Iris pigment epithelial cell (primary cell): ENCODE data around the gene NAV2.

Experiments
- DNase-seq: peaks from one replicate; pipeline ENCODE4 v3.0.0-alpha.2; 2011; ENCODE audit warnings: low read depth

The NAV2 gene

GRCh38 chr11:20084921-20085814, 372.5 kb downstream of the NAV2 start:
- no peak for DNase-seq

- no peak for DNase-seq
These were observed 373.3 kb downstream of the NAV2 start for GRCh38 chr11:20085918-20086317.

GRCh38 chr11:20087118-20087521, 374.5 kb downstream of the NAV2 start:
- DNase-seq = peak; percentile 47

GRCh38 chr11:20088397-20089225, 376.0 kb downstream of the NAV2 start:
- DNase-seq = peak; percentile 62

DNA sequence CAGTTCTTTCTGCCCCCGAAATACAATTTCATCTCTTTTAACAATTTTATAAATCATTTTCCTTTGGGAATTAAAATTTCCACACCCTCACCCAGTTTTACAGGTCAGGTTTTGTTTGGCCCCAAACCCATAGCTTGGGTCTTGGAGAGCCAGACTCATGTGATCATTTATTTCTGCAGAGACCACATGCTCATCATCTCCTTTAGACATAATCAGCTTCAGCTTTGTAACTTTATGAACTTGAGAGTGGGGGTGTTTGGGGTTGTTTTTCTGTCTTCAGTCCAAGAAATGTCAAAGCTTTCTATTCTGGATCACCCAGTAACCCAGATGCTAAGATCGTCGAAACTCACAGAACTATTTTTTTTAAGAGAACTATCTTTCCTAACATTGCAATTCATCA, 376.7 kb downstream of the NAV2 start:
- DNase-seq = peak; percentile 28

DNA sequence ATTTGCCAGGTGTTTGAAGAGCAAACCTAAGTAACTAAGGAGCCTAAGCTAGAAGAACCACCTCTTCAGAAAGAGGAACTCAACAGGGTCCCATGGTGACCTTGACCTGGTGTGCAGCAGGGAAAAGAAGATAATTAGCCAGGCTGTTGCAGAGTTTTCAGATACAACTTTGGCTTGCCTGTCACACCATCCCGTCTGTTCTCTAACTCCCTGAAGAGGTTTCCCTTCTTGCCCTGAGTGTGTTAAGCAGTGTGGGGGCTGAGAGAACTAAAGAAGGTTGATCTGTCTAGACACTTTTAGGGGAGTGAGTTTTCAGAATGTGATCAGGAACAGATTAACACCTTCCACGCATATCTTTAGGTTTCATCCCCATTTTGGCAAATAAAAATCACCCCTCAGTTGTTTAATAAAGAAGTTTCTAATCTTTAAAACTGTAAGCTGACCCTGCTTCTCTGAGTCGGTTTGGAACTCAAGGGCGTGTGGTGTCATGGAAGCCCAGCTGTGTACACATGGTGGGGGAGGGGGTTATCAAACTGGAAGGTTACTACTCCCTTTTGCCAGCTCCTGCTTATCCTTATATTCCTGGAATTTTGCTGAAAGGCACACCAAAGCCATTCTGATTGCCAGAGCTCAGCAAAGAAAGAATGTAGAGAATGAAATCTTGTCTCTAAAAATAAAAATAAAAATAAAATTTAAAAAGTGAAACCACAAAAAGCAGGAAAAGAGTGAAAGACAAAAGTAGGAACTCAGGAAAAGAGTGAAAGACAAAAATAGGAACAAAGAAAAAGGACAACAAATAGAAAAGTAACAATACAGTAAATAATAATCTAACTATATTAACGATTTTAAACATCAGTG, 377.4 kb downstream of the NAV2 start:
- peak; percentile 64 for DNase-seq

DNA sequence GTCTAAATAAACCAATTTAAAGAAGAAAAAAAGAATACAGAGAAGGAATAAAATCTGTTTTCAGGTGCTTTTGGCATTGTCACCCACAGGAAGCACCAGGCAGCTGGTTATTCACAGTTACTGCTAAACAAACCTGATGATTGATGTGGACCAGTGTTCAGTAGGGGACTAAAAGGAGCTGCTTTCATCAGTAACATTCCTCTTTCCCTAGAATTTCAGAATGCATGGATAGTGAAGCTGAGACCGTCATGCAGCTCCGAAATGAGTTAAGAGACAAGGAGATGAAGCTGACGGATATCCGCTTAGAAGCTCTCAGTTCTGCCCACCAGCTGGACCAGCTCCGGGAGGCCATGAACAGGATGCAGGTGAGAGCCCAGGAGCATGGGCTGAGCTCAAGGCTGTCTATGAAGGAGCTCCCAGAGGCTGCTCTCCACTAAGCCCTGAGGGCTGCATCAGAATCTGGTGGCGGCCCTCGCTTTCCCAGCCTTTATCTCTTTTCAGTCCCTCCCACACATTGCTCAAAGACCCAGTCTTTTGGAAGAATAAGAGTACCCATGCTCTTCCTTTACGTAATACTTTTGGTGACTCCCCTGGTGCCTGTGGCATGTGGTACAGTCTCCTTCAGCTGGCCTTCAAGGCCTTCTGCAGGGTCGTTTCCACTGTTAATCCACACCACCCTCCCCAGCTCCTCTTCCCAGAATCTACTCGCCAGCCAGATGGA, 378.2 kb downstream of the NAV2 start:
- no peak for DNase-seq

DNA sequence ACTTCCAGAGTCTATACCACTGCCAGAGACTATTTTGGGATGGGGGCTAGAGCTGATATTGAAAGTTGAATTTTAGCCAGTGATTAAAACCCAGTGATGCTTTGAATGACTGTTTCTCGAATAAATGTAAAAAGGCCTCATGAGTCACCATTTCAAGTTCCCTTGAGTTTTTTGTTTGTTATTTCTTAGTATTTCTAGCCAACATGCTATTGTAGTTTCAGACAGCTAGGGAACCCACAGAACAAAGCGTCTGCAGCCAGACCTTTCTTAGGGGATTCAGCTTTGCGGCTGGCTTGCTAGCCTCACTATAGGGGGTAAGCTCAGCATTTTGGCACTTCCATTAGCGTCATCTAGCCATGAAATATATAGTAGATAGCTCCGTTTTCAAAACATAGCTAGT, 381.1 kb downstream of the NAV2 start:
- DNase-seq = peak; percentile 70

DNA sequence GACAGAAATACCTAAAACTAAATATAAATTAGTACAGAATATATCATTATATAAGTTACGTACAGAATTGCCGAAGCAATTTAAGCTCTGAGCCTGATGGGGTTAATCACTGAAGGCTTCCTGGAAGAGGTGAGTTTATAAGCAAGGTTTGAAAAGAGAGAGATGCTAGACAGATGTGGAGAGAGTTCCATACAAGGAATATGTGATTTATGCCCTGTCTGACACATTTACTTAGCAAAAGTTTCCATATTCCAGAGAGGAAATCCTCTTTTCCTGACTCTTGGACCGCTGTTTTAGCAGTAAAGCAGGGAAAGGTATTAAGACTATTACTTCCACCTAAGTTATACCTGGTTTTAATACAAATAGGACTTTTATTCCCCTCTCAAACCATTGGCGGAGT, 382.6 kb downstream of the NAV2 start:
- DNase-seq = no peak

- peak; percentile 93 for DNase-seq
These were observed 384.9 kb downstream of the NAV2 start for GRCh38 chr11:20097319-20098221.

- no peak for DNase-seq
These were observed 386.9 kb downstream of the NAV2 start for GRCh38 chr11:20099527-20099926.

- DNase-seq = no peak
These were observed 389.8 kb downstream of the NAV2 start for GRCh38 chr11:20102397-20102796.

GRCh38 chr11:20103281-20103680, 390.6 kb downstream of the NAV2 start:
- no peak for DNase-seq

- no peak for DNase-seq
These were observed 392.8 kb downstream of the NAV2 start for GRCh38 chr11:20105427-20105826.

DNA sequence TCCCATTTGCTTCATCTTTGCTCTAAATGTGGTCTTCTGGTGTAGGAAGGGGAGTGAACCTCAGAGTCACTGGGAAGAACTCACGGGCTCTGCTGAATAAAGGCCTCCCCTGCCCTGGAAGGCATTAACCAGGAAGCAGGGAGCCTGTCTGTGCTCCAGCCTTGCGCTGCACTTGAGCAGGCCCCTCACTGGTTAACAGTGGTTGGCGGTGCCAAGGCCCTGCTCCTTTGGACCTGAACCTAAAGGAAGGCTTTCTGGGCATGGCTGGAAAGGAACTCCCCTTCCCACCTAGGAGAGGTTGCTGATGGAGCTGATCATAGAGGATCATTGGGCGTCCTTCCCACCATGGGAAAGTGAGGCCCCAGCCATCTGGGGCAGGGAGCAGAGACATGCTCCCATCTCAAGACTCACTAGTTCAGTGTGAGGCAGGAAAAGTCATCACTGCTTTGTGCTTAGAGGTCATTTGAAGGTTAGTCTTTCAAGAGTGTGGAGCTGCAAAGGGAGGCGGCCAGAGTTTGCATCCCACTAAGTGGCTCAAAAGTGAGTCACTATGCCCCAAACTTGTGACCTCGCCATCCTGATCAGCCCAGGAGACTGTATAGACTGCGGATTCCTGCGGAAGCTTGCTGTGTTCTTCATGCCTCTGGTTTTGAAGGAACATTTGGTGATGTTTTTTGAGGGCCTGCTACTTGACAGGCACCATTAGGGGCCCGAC, 397.3 kb downstream of the NAV2 start:
- DNase-seq = no peak

- DNase-seq = peak; percentile 66
These were observed 398.5 kb downstream of the NAV2 start for GRCh38 chr11:20110908-20111669.

DNA sequence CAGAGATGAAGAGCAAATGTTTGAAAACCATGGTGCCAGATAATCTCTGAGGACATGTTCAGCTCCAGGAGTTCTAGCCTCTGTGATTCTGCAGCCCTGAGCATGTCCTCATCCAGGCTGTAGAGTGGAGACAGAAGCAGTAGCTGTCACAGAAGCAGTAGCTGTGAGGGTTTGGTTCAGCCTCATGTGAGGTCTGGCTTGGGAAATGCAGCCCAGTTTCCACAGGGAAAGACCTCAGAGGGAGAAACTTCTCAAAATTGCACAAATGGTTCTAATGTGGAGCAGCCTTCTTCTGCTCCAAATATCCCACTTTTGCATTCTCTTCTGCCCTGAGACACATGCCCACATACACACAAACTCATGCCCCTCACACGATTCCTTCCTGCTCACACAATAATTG, 399.2 kb downstream of the NAV2 start:
- DNase-seq = peak; percentile 25

- DNase-seq = peak; percentile 99
These were observed 399.9 kb downstream of the NAV2 start for GRCh38 chr11:20112291-20113148.
